ENCODE measurements around the gene PTGFRN.

The PTGFRN gene

GRCh38 chr1:116927049-116927798 lies 17.5 kb downstream of the PTGFRN start (continued):
- TF ChIP-seq OSR1 (CRISPR knock-in tag; IDR thresholded peaks at IDR 0.05) = no peak
- TF ChIP-seq ZNF8 (CRISPR knock-in tag; IDR thresholded peaks at IDR 0.05) = no peak
- TF ChIP-seq ZNF565 (CRISPR knock-in tag; conservative IDR thresholded peaks at IDR 0.05; ENCODE audit: low read depth) = no peak
- no peak for TF ChIP-seq ISL1 (CRISPR knock-in tag; IDR thresholded peaks at IDR 0.05)
- TF ChIP-seq TCF4 (CRISPR knock-in tag; IDR thresholded peaks at IDR 0.05; ENCODE audit: borderline replicate concordance) = no peak
- no peak for TF ChIP-seq SNAI2 (CRISPR knock-in tag; IDR thresholded peaks at IDR 0.05)

- no peak for ATAC-seq
- TF ChIP-seq TCF4 (CRISPR knock-in tag; IDR thresholded peaks at IDR 0.05; ENCODE audit: borderline replicate concordance) = no peak
- TF ChIP-seq ZNF70 (CRISPR knock-in tag; IDR thresholded peaks at IDR 0.05) = no peak
- no peak for TF ChIP-seq PATZ1 (CRISPR knock-in tag; IDR thresholded peaks at IDR 0.05; ENCODE audit: borderline replicate concordance)
- no peak for TF ChIP-seq ZNF8 (CRISPR knock-in tag; IDR thresholded peaks at IDR 0.05)
- TF ChIP-seq TSHZ2 (CRISPR knock-in tag; IDR thresholded peaks at IDR 0.05) = no peak
- no peak for TF ChIP-seq OSR1 (CRISPR knock-in tag; IDR thresholded peaks at IDR 0.05)
- no peak for TF ChIP-seq ZFP30 (CRISPR knock-in tag; IDR thresholded peaks at IDR 0.05)
- TF ChIP-seq CREB5 (CRISPR knock-in tag; IDR thresholded peaks at IDR 0.05; ENCODE audit: low read depth) = no peak
- no peak for TF ChIP-seq BACH2 (CRISPR knock-in tag; IDR thresholded peaks at IDR 0.05; ENCODE audit: borderline replicate concordance)
- TF ChIP-seq ARNTL (CRISPR knock-in tag; IDR thresholded peaks at IDR 0.05; ENCODE audit: borderline replicate concordance, low read depth) = no peak
- TF ChIP-seq CSRNP3 (CRISPR knock-in tag; IDR thresholded peaks at IDR 0.05) = no peak
- TF ChIP-seq SNAI2 (CRISPR knock-in tag; IDR thresholded peaks at IDR 0.05) = no peak
- no peak for TF ChIP-seq RARB (CRISPR knock-in tag; IDR thresholded peaks at IDR 0.05)
- no peak for TF ChIP-seq POU6F1 (CRISPR knock-in tag; IDR thresholded peaks at IDR 0.05; ENCODE audit: borderline replicate concordance, low read depth)
- TF ChIP-seq ZNF565 (CRISPR knock-in tag; conservative IDR thresholded peaks at IDR 0.05; ENCODE audit: low read depth) = no peak
- TF ChIP-seq ESRRG (CRISPR knock-in tag; IDR thresholded peaks at IDR 0.05) = no peak
- no peak for TF ChIP-seq PPARA (CRISPR knock-in tag; IDR thresholded peaks at IDR 0.05; ENCODE audit: borderline replicate concordance)
- TF ChIP-seq ISL1 (CRISPR knock-in tag; IDR thresholded peaks at IDR 0.05) = no peak
- TF ChIP-seq GLIS3 (CRISPR knock-in tag; IDR thresholded peaks at IDR 0.05) = no peak
Measured at GRCh38 chr1:116929961-116930592, 20.4 kb downstream of the PTGFRN start.
